Transverse colon (tissue), 4 donors: ENCODE results near the gene AP1S1. TPM values are rescaled to one million over a fixed set of nuclear protein-coding genes. Genes with fewer than 3 reads are reported as not detected.

Experiments used
- DNase-seq: peaks from one replicate; pipeline ENCODE4 v3.0.0-alpha.2; 2019
- H3K27ac ChIP-seq, 4 donors: fragments of 200-600 bp; sonication (generic); 2 replicates each; pipeline ENCODE4 v1.5.1; 2016 to 2018; ENCODE audit warnings: inconsistent platforms in 4 of 4
- H3K27me3 ChIP-seq: fragments of 200-600 bp; sonication (generic); 2 replicates; pipeline ENCODE4 v1.5.1; 2017; ENCODE audit warnings: inconsistent platforms
- H3K36me3 ChIP-seq, 4 donors: fragments of 200-600 bp; sonication (generic); 2 replicates each; pipeline ENCODE4 v1.5.1; 2017 to 2019; ENCODE audit warnings: inconsistent platforms in 4 of 4
- H3K4me1 ChIP-seq, 4 donors: fragments of 200-600 bp; sonication (generic); 2 replicates each; pipeline ENCODE4 v1.5.1; 2017 to 2020; ENCODE audit warnings: inconsistent platforms in 4 of 4
- H3K4me3 ChIP-seq, 4 donors: fragments of 200-600 bp; sonication (generic); 1 replicate in 1 of 4; 2 replicates in 3 of 4; pipeline versions ENCODE4 v1.5.1 to v1.6.1; 2017 to 2019; ENCODE audit warnings: inconsistent platforms in 4 of 4
- H3K9me3 ChIP-seq, 2 donors: fragments of 200-600 bp; sonication (generic); 2 replicates each; pipeline ENCODE4 v1.5.1; 2017 to 2019; ENCODE audit warnings: inconsistent platforms in 2 of 2
- CTCF ChIP-seq, 5 experiments: fragments of 200-600 bp in 3 of 5; fragments of 450-650 bp in 2 of 5; sonication (generic) in 3 of 5; IDR thresholded peaks; 1 replicate in 2 of 5; 2 replicates in 3 of 5; pipeline ENCODE4 v1.5.1; 2016 to 2017; ENCODE audit warnings: antibody characterized with exemption in 5 of 5, inconsistent platforms in 3 of 5, mild to moderate bottlenecking in 2 of 5, moderate library complexity in 1 of 5
- EP300 ChIP-seq: sonication (generic); formaldehyde crosslinking; IDR thresholded peaks from one replicate; pipeline ENCODE4 v1.6.1; 2017; ENCODE audit warnings: antibody characterized with exemption, low read depth
- POLR2A ChIP-seq: fragments of 450-650 bp; IDR thresholded peaks from one replicate; pipeline ENCODE4 v1.6.1; 2016; ENCODE audit warnings: antibody characterized with exemption, mild to moderate bottlenecking, moderate library complexity
- POLR2AphosphoS5 ChIP-seq, 3 donors: sonication (generic); formaldehyde crosslinking; IDR thresholded peaks; one replicate each; pipeline ENCODE4 v1.6.1; 2016; ENCODE audit warnings: antibody characterized with exemption in 3 of 3
- WGBS, 2 donors: methylation state at CpG; one replicate each; pipeline ENCODE4 v1.1.5; 2018; ENCODE audit warnings: low coverage in 1 of 2; 5-methylcytosine and 5-hydroxymethylcytosine counted together
- in situ Hi-C, 4 donors: fragments of 200-750 bp; cut with MboI; loops; one replicate each; pipeline versions ENCODE4 v1.15.0 to v1.15.1; 2017; ENCODE audit warnings: low sequenced_read_pairs in 3 of 4, low pct_ligation_motif_present in 1 of 4, low pct_unique_long_range_greater_than_20kb in 1 of 4
- intact Hi-C: fragments of 100-400 bp; cut with DNase I; formaldehyde crosslinking; loops from one replicate; pipeline ENCODE4 v1.15.1; 2023; ENCODE audit warnings: low total_unique reads
- total RNA-seq, 4 donors: library from RNA; depleted of rRNA; stranded (reverse); fragments of >200 nt; gene quantifications; one replicate each; pipeline ENCODE4 v1.1.0, GENCODE V29; 2016

AP1S1 gene
- total RNA-seq, 4 donors from 2014 or later: 18.3 to 87.3 (median 54.0) TPM

DNA sequence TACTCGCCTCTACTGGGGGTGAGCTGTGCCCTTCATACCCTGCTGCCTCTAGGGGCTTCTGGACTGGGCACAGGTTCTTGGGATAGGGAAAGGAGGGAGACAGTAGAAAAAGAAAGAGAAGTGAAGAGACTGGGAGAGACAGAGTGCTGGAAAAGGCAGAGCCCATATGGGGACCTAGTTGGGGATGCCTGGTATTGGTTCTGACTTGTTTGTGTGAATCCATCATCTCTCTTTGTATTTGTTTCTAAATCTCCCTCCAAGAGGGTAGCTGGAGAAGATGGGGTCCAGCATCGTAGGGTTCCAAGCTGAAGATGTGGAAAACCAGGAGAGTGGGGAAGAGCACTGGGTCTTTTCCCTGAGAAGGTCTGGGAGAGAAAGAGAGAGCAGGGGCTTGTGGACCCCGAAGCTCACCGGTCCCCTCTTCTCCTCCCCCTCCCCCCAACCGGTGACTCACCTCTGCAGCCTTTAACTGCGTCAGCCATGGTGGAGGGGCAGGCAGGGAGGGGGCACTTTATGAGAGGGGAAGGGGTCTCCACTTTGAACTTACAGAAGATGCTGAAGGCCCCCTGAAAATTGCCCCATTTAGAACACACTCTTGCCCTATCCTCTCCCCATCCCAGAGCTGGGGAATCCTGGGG is 14.3 kb downstream of the AP1S1 start:
- Histone ChIP-seq H3K9me3 (no peaks in the 10 kb centered on the region), H3K27me3 (peaks cover 98% of the 10 kb centered on the region), H3K27ac (no peak overlapping the region), H3K4me3 (no peak overlapping the region), H3K36me3 (no peaks in the 10 kb centered on the region), H3K4me1 (peaks cover 26 to 52% (median 46%) of the 10 kb centered on the region in 4 donors)
- intact Hi-C loops: no loop called here
- in situ Hi-C loops: no loop called here
- TF ChIP-seq CTCF (IDR thresholded peaks at IDR 0.05): no peak
- TF ChIP-seq EP300: no peak
- no peak for TF ChIP-seq POLR2A
- TF ChIP-seq POLR2AphosphoS5 (IDR thresholded peaks at IDR 0.05): no peak
- 8% methylated on average over 6 of the region's 6 CpGs; no CpG with 5 or more reads in 1 of the 2 donors for WGBS, 2 donors
- DNase-seq: no peak

GRCh38 chr7:101169110-101169837 is 15.0 kb downstream of the AP1S1 start:
- Histone ChIP-seq H3K27ac (no peak overlapping the region), H3K27me3 (peaks cover 98% of the 10 kb centered on the region), H3K9me3 (no peaks in the 10 kb centered on the region), H3K4me3 (no peak overlapping the region), H3K4me1 (peaks cover 21 to 51% (median 45%) of the 10 kb centered on the region in 4 donors), H3K36me3 (no peaks in the 10 kb centered on the region)
- no peak for TF ChIP-seq POLR2A
- no peak for TF ChIP-seq EP300
- no peak for TF ChIP-seq CTCF (IDR thresholded peaks at IDR 0.05)
- no peak for TF ChIP-seq POLR2AphosphoS5 (IDR thresholded peaks at IDR 0.05)
- DNase-seq: no peak
- intact Hi-C loops (no loop called here), in situ Hi-C loops (no loop called here)
- 4 to 5% methylated on average over 5 to 18 of the region's 18 CpGs for WGBS, 2 donors

- in situ Hi-C loops (no loop called here), intact Hi-C loops (no loop called here)
- H3K27me3 ChIP-seq: peaks cover 98% of the 10 kb centered on the region
- no peak overlapping the region for H3K4me3 ChIP-seq
- H3K36me3 ChIP-seq: no peaks in the 10 kb centered on the region
- no peaks in the 10 kb centered on the region for H3K9me3 ChIP-seq
- TF ChIP-seq CTCF (IDR thresholded peaks at IDR 0.05) (peak; percentile 79 to 93 (median 88)), EP300 (no peak)
- peak; percentile 79 for DNase-seq
- H3K27ac ChIP-seq: no peak overlapping the region
- peaks cover 18 to 44% (median 43%) of the 10 kb centered on the region in 4 donors for H3K4me1 ChIP-seq
- 3% methylated on average over 33 of the region's 33 CpGs; no CpG with 5 or more reads in 1 of the 2 donors for WGBS, 2 donors
Measured at GRCh38 chr7:101169838-101170551, 15.7 kb downstream of the AP1S1 start.

- no peak overlapping the region for H3K4me3 ChIP-seq
- 5 to 7% methylated on average over 4 to 17 of the region's 17 CpGs for WGBS, 2 donors
- H3K36me3 ChIP-seq: no peaks in the 10 kb centered on the region
- no peak overlapping the region for H3K27ac ChIP-seq
- in situ Hi-C loops (no loop called here), intact Hi-C loops (no loop called here)
- no peaks in the 10 kb centered on the region for H3K9me3 ChIP-seq
- TF ChIP-seq CTCF (IDR thresholded peaks at IDR 0.05): no peak
- no peak for TF ChIP-seq POLR2A
- no peak for TF ChIP-seq EP300
- no peak for TF ChIP-seq POLR2AphosphoS5 (IDR thresholded peaks at IDR 0.05)
- peaks cover 100% of the 10 kb centered on the region for H3K27me3 ChIP-seq
- peaks cover 11 to 37% (median 35%) of the 10 kb centered on the region in 4 donors for H3K4me1 ChIP-seq
- no peak for DNase-seq
Measured at GRCh38 chr7:101170617-101171441, 16.6 kb downstream of the AP1S1 start.
